Osteocyte (in vitro differentiated cells): ENCODE measurements around the gene RNF19B. TPM values are rescaled to one million over a fixed set of nuclear protein-coding genes. Genes with fewer than 3 reads are reported as not detected.

Source experiments
- DNase-seq: peaks from one replicate; pipeline ENCODE4 v3.0.0; 2021; ENCODE audit warnings: mixed read lengths; ENCODE audit not compliant: unreplicated experiment; ENCODE audit errors: extremely low spot score
- H3K27ac Mint-ChIP-seq: one replicate; pipeline ENCODE4 v1.8.0; 2021; ENCODE audit warnings: mild to moderate bottlenecking, mixed read lengths; ENCODE audit not compliant: unreplicated experiment
- H3K27me3 Mint-ChIP-seq: one replicate; pipeline ENCODE4 v1.8.0; 2021; ENCODE audit warnings: mixed read lengths; ENCODE audit not compliant: unreplicated experiment
- H3K36me3 Mint-ChIP-seq: one replicate; pipeline ENCODE4 v1.8.0; 2021; ENCODE audit warnings: mixed read lengths; ENCODE audit not compliant: unreplicated experiment
- H3K4me1 Mint-ChIP-seq: one replicate; pipeline ENCODE4 v1.8.0; 2021; ENCODE audit warnings: mixed read lengths; ENCODE audit not compliant: unreplicated experiment
- H3K4me3 Mint-ChIP-seq: one replicate; pipeline ENCODE4 v1.8.0; 2021; ENCODE audit warnings: mild to moderate bottlenecking, moderate library complexity, mixed read lengths; ENCODE audit not compliant: unreplicated experiment
- H3K9me3 Mint-ChIP-seq: one replicate; pipeline ENCODE4 v1.8.0; 2021; ENCODE audit warnings: mixed read lengths; ENCODE audit not compliant: unreplicated experiment
- CTCF ChIP-seq: fragments of 200-600 bp; sonication (generic); IDR thresholded peaks from 2 replicates; pipeline ENCODE4 v1.5.0; 2021; ENCODE audit warnings: antibody characterized with exemption, mild to moderate bottlenecking, moderate library complexity
- total RNA-seq: library from RNA; stranded (reverse); gene quantifications from 2 replicates; pipeline ENCODE4 v1.2.1, GENCODE V29; 2021

The RNF19B gene
- total RNA-seq, 1 donor from 2014 or later, result 12.6 TPM

GRCh38 chr1:32904797-32905196, 59.8 kb downstream of the RNF19B start:
- TF ChIP-seq CTCF, result no peak
- H3K9me3 Mint-ChIP-seq, result no peaks in the 10 kb centered on the region
- H3K27me3 Mint-ChIP-seq, result peaks cover 14% of the 10 kb centered on the region
- H3K4me1 Mint-ChIP-seq, result peaks cover 9% of the 10 kb centered on the region
- H3K27ac Mint-ChIP-seq, result no peak overlapping the region
- H3K4me3 Mint-ChIP-seq, result no peak overlapping the region
- H3K36me3 Mint-ChIP-seq, result no peaks in the 10 kb centered on the region
- no peak for DNase-seq

- Mint-ChIP-seq H3K27me3 (peaks cover 10% of the 10 kb centered on the region), H3K9me3 (no peaks in the 10 kb centered on the region), H3K27ac (no peak overlapping the region), H3K4me3 (no peak overlapping the region), H3K4me1 (peaks cover 9% of the 10 kb centered on the region), H3K36me3 (no peaks in the 10 kb centered on the region)
- no peak for TF ChIP-seq CTCF
- DNase-seq, result no peak
Observed at GRCh38 chr1:32903991-32904785, 60.4 kb downstream of the RNF19B start.

- Mint-ChIP-seq H3K9me3 (no peaks in the 10 kb centered on the region), H3K4me3 (peak overlapping the region; percentile 73), H3K27me3 (peaks cover 7% of the 10 kb centered on the region), H3K4me1 (peaks cover 9% of the 10 kb centered on the region), H3K27ac (no peak overlapping the region), H3K36me3 (no peaks in the 10 kb centered on the region)
- DNase-seq, result no peak
- TF ChIP-seq CTCF, result no peak
Observed at GRCh38 chr1:32902535-32902920, 62.1 kb downstream of the RNF19B start.

GRCh38 chr1:32901823-32902534, 62.6 kb downstream of the RNF19B start:
- Mint-ChIP-seq H3K4me3 (peak overlapping the region; percentile 78), H3K36me3 (no peaks in the 10 kb centered on the region), H3K9me3 (no peaks in the 10 kb centered on the region), H3K27ac (no peak overlapping the region), H3K27me3 (peaks cover 7% of the 10 kb centered on the region), H3K4me1 (peaks cover 9% of the 10 kb centered on the region)
- no peak for DNase-seq
- TF ChIP-seq CTCF, result no peak
